HG03045 (cell line): ENCODE data around the gene UTP25.
"Not testable (repeated sequence)": the region's sequence is repeated elsewhere in the genome, so short reads cannot be mapped to it uniquely, and the experiment has no call there.

Experiments used
- ATAC-seq: cut with Tn5 transposase; IDR thresholded peaks from one replicate; pipeline ENCODE4 v1.9.1; 2021; ENCODE audit warnings: mild to moderate bottlenecking, moderate library complexity; ENCODE audit not compliant: unreplicated experiment

Gene UTP25

DNA sequence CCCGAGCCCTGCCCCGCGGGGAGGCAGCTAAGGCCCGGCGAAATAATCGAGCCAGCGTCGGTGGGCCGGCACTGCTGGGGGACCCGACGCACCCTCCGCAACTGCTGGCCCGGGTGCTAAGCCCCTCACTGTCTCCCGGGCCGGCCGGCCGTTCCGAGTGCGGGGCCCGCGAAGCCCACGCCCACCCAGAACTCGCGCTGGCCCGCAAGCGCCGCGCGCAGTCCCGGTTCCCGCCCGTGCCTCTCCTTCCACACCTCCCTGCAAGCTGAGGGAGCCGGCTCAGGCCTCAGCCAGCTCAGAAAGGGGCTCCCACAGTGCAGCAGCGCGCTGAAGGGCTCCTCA is 61.3 kb downstream of the UTP25 start:
- ATAC-seq: no peak

DNA sequence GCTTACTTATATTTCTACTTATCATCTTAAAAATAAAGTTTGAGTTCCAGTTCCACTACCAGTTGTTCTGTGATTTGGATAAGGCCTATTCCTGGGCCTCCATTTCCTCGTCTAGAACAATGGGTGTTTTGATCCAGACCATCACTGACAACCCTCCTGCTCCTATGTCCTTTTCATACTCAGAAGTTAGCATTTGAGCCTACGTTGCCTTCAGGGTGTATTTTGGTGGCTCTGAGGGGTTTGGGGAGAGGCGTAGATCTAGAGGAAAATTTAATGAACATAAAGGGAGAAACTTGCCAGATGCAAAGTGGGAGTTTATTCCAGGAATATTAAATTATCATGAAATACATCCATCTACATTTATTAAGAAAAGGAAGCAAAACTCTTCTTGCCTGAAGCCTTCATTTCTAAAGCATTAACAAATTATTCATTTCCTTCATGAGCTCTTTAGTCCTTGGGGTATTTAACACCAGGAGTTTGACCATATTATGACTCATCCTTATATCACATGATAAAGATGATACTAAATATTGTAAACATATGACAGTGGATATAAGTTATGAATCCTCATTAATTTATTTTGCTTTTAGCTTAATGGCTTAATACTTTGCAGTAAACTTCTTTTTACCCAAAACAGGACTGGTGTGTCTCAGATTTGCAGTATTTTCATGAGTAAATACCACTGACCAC is 63.0 kb downstream of the UTP25 start:
- ATAC-seq: no peak

DNA sequence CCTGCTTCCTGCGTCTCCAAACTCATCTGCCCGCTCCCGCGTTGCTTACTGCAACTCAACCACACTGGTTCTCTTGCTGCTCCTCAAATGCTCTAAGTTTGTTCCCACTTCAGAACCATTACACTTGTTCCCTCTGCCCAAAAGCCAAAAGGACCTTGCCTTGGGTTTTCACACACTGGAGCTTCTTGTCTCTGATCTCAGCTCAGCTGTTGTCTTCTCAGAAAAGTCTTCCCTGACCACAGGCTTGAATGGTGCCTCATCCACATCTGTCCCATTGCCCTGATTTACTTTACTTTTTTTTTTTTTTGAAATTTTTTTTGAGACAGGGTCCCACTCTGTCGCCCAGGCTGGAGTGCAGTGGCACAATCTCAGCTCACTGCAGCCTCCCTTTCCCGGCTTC is 66.0 kb downstream of the UTP25 start:
- ATAC-seq: no peak

DNA sequence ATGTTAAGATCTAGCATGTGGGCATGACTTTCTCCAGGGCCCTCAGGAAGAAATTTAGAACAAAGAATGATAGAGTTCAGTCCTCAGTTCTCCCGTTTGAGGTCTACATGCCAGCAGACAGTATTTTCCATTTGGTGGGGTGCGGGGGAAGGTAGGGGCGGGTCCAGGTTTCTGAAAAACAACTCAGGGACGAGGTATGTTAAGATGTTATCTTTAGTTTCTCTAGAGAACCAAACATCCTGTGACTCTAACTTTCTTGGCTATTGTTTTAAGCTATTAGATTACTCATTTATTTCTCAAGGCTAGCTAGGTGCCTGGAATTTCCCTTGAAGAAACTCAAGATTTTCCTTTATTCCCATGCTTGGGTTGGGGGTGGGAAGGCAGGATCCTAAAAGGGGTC is 67.9 kb downstream of the UTP25 start:
- ATAC-seq: no peak

DNA sequence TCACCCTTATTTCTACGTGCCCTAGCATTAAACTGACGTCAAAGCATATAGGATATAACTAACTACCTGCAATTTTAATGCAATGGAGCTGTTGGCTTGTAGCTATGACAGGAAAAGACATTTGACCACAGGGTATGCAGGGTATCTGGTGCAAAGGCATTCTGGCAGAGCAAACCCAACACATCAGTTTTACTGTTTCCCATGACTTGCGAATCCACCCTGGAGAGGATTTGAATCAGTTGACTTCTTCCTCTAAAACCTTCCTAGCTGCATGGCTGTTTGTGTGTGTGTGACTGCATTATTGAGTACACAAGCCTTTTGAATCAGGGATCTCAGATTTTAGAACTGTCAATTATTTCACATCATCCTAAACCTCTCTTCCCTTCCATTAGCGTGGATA is 68.6 kb downstream of the UTP25 start:
- ATAC-seq: no peak

DNA sequence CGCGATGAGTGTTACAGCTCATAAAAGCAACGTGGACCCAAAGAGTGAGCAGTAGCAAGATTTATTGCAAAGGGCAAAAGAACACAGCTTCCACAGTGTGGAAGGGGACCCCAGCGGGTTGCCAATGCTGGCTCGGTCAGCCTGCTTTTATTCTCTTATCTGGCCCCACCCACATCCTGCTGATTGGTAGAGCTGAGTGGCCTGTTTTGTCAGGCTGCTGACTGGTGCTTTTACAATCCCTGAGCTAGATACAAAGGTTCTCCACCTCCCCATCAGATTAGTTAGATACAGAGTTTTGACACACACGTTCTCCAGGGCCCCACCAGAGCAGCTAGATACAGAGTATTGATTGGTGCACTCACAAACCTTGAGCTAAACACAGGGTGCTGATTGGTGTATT is 70.5 kb downstream of the UTP25 start:
- ATAC-seq: not testable (repeated sequence)

DNA sequence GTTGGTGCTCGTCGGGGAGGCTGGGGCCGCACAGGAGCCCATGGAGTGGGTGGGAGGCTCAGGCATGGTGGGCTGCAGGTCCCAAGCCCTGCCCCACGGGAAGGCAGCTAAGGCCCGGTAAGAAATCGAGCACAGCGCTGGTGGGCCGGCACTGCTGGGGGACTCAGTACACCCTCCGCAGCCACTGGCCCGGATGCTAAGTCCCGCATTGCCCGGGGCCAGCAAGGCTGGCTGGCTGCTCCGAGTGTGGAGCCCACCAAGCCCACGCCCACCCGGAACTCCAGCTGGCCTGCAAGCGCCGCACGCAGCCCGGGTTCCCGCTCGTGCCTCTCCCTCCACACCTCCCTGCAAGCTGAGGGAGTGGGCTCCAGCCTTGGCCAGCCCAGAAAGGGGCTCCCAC is 71.1 kb downstream of the UTP25 start:
- not testable (repeated sequence) for ATAC-seq

DNA sequence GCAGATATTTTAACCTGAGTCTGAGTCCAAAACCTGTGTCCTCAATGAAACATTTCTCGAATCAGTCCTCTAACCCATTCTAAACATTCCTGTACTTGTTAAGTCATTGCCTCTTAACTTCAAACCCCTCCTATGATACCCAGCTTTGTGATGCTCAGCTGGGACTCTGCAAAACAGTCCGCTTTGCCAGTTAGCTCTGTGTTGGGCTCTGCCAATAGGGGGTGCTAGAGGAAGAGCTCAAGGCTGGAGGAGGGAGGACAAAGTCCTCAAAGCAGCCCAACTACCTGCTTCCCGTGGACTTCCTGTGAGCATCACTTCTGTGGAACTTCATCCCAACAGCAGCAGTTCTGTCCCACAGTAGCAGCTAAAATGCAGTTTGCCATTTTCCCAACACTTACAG is 72.2 kb downstream of the UTP25 start:
- ATAC-seq: no peak

DNA sequence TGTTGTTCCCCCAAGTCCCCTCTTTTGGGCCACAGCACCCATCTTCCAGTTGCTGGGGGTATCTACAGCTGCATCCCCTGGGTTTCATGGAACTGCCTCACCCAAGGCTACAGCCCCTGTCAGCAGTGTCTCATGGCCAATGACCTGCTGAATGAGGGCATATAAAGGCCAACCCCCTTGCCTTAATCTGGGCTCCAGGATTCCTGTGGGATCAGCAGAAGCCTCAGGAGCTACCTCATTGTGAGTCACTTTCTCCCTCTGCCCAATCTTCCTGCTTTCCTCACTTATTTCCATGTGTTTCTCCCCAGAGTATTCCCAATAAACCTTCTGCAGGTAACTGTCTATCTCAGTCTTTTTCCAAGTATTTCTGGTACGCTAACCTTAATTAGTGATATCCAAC is 73.0 kb downstream of the UTP25 start:
- no peak for ATAC-seq

DNA sequence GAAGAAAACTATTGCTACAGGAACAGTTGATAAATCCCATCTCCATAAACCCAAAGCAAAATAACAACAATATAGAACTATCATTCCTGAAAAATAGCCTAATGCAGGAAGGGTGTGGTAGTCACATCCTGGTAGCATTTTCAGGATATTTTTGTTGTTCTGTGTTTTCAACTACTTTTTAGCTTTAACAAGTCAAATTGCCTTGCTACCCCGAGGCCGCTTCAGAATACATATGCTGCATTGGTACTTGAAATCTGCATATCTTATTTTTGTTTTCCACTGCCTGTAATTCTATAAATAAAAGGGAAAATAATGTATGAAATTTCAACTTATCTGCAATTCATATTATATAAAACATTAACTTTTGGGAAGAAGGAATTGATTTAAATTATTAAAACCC is 73.4 kb downstream of the UTP25 start:
- ATAC-seq: no peak

DNA sequence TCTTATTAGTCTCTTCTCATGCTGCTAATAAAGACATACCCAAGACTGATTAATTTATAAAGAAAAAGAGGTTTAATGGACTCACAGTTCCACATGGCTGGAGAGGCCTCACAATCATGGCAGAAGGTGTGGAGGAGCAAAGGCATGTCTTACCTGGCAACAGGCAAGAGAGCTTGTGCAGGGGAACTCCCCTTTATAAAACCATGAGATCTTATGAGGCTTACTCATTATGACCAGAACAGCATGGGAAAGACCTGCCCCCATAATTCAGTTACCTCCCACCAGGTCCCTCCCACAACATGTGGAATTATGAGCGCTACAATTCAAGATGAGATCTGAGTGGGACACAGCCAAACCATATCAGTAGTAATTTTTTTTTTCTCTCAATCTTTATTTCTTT is 77.0 kb downstream of the UTP25 start:
- not testable (repeated sequence) for ATAC-seq
